ENCODE results near the gene SP100.
"Not testable (repeated sequence)": the region's sequence is repeated elsewhere in the genome, so short reads cannot be mapped to it uniquely, and the experiment has no call there.

SP100 gene

DNA sequence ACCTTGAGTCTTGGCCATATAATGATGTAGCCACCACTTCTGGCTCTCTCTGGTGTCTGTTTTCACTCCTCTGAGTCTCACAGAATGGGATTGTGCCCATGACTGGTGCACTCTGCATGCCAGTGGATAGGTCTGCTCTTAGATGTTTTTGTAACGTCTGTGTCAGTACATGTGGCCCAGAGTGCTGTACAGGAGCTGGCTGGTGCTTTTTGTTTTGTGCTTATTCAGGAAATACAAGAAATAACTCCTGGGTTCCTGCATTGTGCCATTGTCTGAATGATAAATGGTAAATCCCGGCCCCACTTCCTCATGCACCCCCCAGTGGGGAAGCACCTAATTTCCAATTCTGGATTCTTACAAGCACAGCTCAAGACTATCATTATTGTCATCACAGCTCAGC is 6.7 kb upstream of the SP100 start:
- H3K9ac ChIP-seq (ENCODE audit: low read depth, low read length); H3K9me3 ChIP-seq (ENCODE audit: control insufficient read depth, insufficient read depth, low read length); H3K4me3 ChIP-seq (ENCODE audit: low read depth, low read length); H3K4me1 ChIP-seq (ENCODE audit: control insufficient read depth, insufficient read depth, low read length); H3K36me3 ChIP-seq (ENCODE audit: control insufficient read depth, insufficient read depth, low read length): not testable (repeated sequence)
- H3K27me3 ChIP-seq (ENCODE audit: control insufficient read depth, insufficient read depth, low read length): peaks cover 36% of the 10 kb centered on the region

DNA sequence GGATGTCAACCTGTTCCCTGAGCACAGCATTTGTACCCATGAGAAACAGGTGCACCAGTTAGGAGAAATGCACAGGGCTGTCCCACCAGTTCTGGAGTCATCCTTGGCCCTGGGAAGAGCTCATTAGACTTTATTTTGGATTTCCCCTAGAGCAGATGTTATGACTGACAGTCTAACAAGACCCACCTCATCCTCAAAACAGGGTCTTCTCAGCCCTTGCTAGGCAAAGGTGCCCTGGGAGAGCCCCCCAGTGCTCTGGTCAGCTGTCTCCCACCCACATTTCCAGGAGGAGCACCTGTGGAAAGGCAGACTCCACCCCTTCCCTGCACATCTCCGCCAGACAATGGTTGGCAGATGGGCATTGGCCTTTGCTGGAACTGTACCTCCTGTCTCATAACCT is 5.7 kb upstream of the SP100 start:
- Histone ChIP-seq H3K27me3 (ENCODE audit: control insufficient read depth, insufficient read depth, low read length) (peaks cover 36% of the 10 kb centered on the region), H3K9me3 (ENCODE audit: control insufficient read depth, insufficient read depth, low read length) (no peaks in the 10 kb centered on the region), H3K9ac (ENCODE audit: low read depth, low read length) (no peak overlapping the region), H3K4me3 (ENCODE audit: low read depth, low read length) (no peak overlapping the region), H3K36me3 (ENCODE audit: control insufficient read depth, insufficient read depth, low read length) (no peaks in the 10 kb centered on the region), H3K4me1 (ENCODE audit: control insufficient read depth, insufficient read depth, low read length) (no peaks in the 10 kb centered on the region)

DNA sequence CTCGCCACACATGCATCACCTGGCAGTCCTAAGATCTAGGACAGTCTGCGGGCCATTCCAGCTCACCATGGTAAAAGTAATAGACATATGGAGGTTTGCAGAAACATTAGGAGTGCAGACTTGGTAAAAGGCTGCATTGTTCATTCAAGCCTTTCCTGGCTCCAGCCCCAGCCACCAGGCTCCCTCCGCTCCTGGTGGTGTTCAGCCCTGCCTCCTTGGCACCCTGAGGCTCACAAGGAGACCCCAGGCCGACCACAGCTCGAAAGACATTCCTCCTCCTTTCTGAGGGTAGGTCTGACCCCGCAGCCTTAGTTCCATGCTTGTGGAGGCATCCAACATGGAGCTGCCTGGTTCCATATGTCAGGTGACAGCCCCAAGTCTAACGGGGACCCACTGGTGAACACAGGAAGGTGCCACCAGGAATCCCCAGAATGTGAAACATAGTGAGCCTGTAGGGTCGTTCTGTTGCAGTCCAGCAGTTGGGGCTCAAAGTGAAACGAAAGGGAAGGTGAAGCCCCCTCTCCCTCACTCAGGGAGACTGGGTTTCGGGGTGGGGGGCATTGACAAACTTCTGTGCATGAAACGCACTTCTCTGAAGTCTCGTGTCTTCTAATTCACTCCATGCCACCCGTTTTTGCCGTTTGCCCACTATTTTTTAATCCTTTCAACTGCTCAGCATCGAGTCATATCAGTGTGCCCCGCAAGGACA is 5.0 kb upstream of the SP100 start:
- Histone ChIP-seq H3K4me1 (ENCODE audit: control insufficient read depth, insufficient read depth, low read length) (no peaks in the 10 kb centered on the region), H3K9ac (ENCODE audit: low read depth, low read length) (no peak overlapping the region)

DNA sequence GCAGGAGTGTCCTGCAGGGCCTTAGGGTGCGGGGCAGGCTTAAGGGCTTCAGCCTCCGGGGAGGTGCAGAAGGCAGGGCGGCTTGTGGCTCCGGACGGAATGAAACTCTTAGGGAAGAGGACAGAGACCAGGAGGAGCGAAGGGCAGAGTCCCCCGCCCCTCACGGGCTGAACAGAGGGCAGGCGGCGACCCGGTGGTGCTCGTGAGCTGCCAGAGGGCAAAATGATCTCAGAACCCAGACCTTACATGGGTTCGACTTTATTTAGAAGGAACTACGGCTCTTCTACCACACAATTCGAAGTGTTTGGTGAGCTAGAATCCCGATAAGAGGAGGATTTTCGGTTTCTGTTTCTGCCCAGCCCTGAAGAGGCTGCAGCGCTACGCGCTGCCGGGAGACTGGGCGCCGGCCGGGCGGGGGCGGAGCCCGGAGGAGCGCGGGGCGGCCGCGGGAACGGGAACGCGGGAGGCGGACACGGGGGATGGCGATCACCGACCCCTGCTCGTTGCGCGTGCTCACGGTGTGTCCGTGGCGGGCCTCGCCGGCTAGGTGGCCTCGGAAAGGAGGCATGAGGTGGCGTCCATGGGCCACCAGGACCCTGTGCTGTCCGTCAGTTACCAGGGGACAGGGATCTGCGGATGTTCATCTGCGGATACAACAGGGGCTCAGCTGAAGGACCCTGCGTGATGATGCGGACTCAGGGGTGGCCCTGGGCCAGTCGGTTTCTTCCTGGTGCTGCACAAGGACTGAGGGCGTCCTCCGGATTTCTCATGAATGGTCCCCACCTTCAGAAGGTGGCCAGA is 4.2 kb upstream of the SP100 start:
- Histone ChIP-seq H3K4me3 (ENCODE audit: low read depth, low read length) (peak overlapping the region; percentile 77), H3K36me3 (ENCODE audit: control insufficient read depth, insufficient read depth, low read length) (no peaks in the 10 kb centered on the region), H3K27me3 (ENCODE audit: control insufficient read depth, insufficient read depth, low read length) (peaks cover 36% of the 10 kb centered on the region), H3K9me3 (ENCODE audit: control insufficient read depth, insufficient read depth, low read length) (no peaks in the 10 kb centered on the region), H3K4me1 (ENCODE audit: control insufficient read depth, insufficient read depth, low read length) (no peaks in the 10 kb centered on the region), H3K9ac (ENCODE audit: low read depth, low read length) (peak overlapping the region; percentile 65)

More for the DNA sequence above, 5.0 kb upstream of the SP100 start:
- Histone ChIP-seq H3K27me3 (ENCODE audit: control insufficient read depth, insufficient read depth, low read length) (peaks cover 36% of the 10 kb centered on the region), H3K9me3 (ENCODE audit: control insufficient read depth, insufficient read depth, low read length) (no peaks in the 10 kb centered on the region), H3K4me3 (ENCODE audit: low read depth, low read length) (peak overlapping the region; percentile 77), H3K36me3 (ENCODE audit: control insufficient read depth, insufficient read depth, low read length) (no peaks in the 10 kb centered on the region)

DNA sequence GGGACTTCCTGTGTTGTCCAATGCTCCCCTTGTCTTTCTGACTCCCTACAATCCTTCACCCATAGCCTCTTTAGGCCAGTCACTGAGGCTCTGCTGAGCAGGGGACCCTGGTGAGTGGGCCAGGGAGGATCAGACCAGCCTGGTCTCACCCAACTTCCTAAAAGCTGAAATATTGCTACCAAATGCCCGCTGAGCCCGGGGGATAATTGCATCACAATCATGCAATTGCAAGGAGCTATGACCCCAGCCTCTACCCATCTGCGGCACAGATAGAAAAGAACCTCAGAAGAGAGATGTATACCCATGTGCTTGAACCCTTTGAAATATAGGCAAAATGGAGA is 3.7 kb upstream of the SP100 start:
- H3K27me3 ChIP-seq (ENCODE audit: control insufficient read depth, insufficient read depth, low read length): peaks cover 36% of the 10 kb centered on the region
- H3K9me3 ChIP-seq (ENCODE audit: control insufficient read depth, insufficient read depth, low read length): no peaks in the 10 kb centered on the region
- H3K4me3 ChIP-seq (ENCODE audit: low read depth, low read length): peak overlapping the region; percentile 77
- H3K4me1 ChIP-seq (ENCODE audit: control insufficient read depth, insufficient read depth, low read length): no peaks in the 10 kb centered on the region
- H3K9ac ChIP-seq (ENCODE audit: low read depth, low read length): no peak overlapping the region
- no peaks in the 10 kb centered on the region for H3K36me3 ChIP-seq (ENCODE audit: control insufficient read depth, insufficient read depth, low read length)

DNA sequence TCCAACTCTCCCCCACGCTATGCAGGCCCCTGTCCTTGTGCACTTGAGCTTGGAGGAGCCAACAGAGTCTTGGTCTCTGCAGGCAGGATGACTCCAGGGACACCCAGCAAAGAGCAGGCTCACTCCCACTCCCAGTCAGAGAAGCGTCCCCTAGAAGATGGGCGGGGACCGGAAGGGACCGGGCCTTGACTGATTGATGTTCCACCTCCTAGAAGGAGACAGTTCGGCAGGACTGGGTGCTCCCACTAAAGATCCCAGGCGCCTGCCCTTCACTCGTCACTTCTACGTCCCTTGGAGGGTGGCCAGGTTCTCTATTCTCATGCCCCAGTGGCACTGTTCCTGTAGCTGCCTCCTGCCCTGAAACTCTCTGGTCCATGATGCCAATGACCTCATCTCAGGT is 3.2 kb upstream of the SP100 start:
- H3K9me3 ChIP-seq (ENCODE audit: control insufficient read depth, insufficient read depth, low read length): no peaks in the 10 kb centered on the region
- no peaks in the 10 kb centered on the region for H3K36me3 ChIP-seq (ENCODE audit: control insufficient read depth, insufficient read depth, low read length)
- H3K4me3 ChIP-seq (ENCODE audit: low read depth, low read length): no peak overlapping the region
- H3K9ac ChIP-seq (ENCODE audit: low read depth, low read length): no peak overlapping the region
- peaks cover 36% of the 10 kb centered on the region for H3K27me3 ChIP-seq (ENCODE audit: control insufficient read depth, insufficient read depth, low read length)
- H3K4me1 ChIP-seq (ENCODE audit: control insufficient read depth, insufficient read depth, low read length): no peaks in the 10 kb centered on the region

DNA sequence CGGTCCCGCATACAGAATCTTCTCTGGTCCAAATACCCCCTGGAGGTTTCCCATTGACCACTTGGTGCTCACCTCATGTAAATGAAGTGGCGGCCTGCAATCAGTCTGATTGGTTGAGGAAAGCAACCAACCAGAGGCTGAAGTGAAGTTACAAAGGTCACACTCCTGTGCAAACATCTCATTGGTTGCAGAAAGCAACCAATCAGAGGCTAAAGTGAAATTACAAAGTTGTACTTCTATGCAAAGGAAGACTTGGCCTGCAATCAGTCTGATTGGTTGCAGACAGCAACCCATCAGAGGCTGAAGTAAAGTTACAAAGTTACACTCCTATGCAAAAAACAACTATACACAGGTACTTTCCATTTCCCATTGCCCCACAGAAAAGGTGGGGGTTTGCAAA is 2.5 kb upstream of the SP100 start:
- Histone ChIP-seq H3K4me3 (ENCODE audit: low read depth, low read length) (no peak overlapping the region), H3K36me3 (ENCODE audit: control insufficient read depth, insufficient read depth, low read length) (no peaks in the 10 kb centered on the region), H3K27me3 (ENCODE audit: control insufficient read depth, insufficient read depth, low read length) (peaks cover 36% of the 10 kb centered on the region), H3K9me3 (ENCODE audit: control insufficient read depth, insufficient read depth, low read length) (no peaks in the 10 kb centered on the region), H3K9ac (ENCODE audit: low read depth, low read length) (no peak overlapping the region), H3K4me1 (ENCODE audit: control insufficient read depth, insufficient read depth, low read length) (no peaks in the 10 kb centered on the region)

DNA sequence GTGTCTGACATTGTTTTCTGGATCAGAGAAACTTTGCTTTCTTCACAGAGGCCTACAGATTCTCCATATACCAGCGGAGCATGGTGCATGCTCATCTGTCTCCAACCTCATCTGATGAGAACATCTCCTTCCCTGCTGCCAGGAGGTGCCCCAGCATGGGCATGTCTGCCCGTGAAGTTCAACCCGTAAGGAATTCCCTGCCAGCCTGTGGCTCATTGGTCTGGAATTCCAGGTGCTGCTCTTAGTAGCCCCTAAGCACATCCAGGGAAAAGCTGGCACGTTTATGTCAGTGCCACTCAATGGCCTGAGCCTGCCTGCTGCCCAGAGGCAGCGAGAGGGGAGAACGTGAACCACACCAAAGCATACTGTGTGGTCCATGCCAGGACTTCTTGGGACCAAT is 1.7 kb upstream of the SP100 start:
- Histone ChIP-seq H3K4me1 (ENCODE audit: control insufficient read depth, insufficient read depth, low read length) (no peaks in the 10 kb centered on the region), H3K36me3 (ENCODE audit: control insufficient read depth, insufficient read depth, low read length) (no peaks in the 10 kb centered on the region), H3K9me3 (ENCODE audit: control insufficient read depth, insufficient read depth, low read length) (no peaks in the 10 kb centered on the region), H3K27me3 (ENCODE audit: control insufficient read depth, insufficient read depth, low read length) (peaks cover 36% of the 10 kb centered on the region), H3K9ac (ENCODE audit: low read depth, low read length) (no peak overlapping the region), H3K4me3 (ENCODE audit: low read depth, low read length) (no peak overlapping the region)

DNA sequence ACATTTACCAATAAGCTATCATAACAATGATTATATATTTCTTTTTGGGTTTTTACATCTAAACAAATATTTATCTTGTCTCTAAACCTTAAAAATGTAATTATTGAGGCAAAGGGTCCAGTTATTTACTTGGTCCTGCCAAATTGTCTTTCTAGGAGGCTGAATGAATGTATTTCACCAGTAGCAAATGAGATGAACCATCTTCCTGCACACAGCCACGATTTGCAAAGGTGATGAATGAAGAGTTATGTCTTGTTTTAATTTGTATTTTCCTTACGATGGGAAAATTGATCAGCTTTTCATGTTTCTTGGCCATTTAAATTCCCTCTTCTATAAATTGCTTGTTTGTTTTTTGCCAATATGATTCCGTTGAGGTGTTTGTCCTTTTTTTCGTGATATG is 1.4 kb downstream of the SP100 start:
- H3K4me1 ChIP-seq (ENCODE audit: control insufficient read depth, insufficient read depth, low read length): no peaks in the 10 kb centered on the region
- H3K9me3 ChIP-seq (ENCODE audit: control insufficient read depth, insufficient read depth, low read length): no peaks in the 10 kb centered on the region
- peaks cover 7% of the 10 kb centered on the region for H3K27me3 ChIP-seq (ENCODE audit: control insufficient read depth, insufficient read depth, low read length)
- H3K4me3 ChIP-seq (ENCODE audit: low read depth, low read length): no peak overlapping the region
- H3K36me3 ChIP-seq (ENCODE audit: control insufficient read depth, insufficient read depth, low read length): no peaks in the 10 kb centered on the region
- no peak overlapping the region for H3K9ac ChIP-seq (ENCODE audit: low read depth, low read length)

DNA sequence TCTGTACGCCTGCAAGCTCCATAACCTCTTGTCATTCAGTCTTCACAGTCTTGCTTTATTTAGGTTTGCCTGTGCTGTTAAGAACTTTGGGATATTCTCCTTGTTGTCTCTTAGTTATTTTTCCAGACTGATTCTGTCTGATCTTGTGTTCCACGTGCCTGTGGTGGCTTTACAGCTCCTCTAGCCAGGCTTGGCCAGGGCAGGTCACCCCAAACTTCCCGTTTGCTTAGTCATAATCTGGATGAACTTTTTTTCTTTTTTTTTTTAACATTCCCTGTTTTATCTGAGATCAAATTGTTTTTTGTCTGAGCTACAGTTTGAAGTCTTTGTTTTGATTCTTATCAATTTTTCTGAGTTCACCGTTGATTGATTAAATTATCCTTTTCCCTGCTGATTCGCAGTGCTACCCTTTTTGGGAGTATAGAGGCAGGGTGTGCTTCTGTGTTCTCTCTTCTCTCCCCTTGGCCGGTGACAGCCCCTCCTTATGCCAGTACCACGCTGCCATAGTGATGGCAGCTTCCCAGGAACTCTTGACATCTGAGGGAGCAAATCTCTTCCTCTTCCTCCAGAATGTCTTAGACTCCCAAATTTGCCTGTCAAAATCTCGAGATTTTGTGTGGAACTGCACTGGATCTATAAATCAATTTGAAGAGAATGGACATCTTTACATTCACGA is 2.5 kb downstream of the SP100 start:
- no peak overlapping the region for H3K4me3 ChIP-seq (ENCODE audit: low read depth, low read length)
- H3K9ac ChIP-seq (ENCODE audit: low read depth, low read length): no peak overlapping the region
- no peaks in the 10 kb centered on the region for H3K36me3 ChIP-seq (ENCODE audit: control insufficient read depth, insufficient read depth, low read length)
- no peaks in the 10 kb centered on the region for H3K4me1 ChIP-seq (ENCODE audit: control insufficient read depth, insufficient read depth, low read length)
- no peaks in the 10 kb centered on the region for H3K27me3 ChIP-seq (ENCODE audit: control insufficient read depth, insufficient read depth, low read length)
- H3K9me3 ChIP-seq (ENCODE audit: control insufficient read depth, insufficient read depth, low read length): no peaks in the 10 kb centered on the region

DNA sequence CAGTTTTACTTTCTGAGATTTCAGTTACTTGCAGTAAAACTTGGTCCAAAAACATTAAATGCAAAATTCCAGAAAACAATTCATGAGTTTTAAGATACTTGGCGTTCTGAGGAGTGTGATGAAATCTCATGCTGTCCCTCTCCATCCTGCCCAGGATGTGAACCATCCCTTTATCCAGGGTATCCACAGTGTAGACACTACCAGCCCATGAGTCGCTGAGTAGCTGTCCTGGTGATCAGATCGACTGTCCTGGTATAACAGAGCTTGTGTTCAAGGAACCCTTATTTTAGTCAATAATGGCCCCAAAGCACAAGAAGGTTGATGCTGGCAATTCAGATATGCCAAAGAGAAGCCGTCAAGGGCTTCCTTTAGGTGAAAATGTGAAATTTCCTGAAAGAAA is 3.2 kb downstream of the SP100 start:
- no peaks in the 10 kb centered on the region for H3K27me3 ChIP-seq (ENCODE audit: control insufficient read depth, insufficient read depth, low read length)
- peaks cover 5% of the 10 kb centered on the region for H3K4me1 ChIP-seq (ENCODE audit: control insufficient read depth, insufficient read depth, low read length)
- H3K36me3 ChIP-seq (ENCODE audit: control insufficient read depth, insufficient read depth, low read length): no peaks in the 10 kb centered on the region
- no peaks in the 10 kb centered on the region for H3K9me3 ChIP-seq (ENCODE audit: control insufficient read depth, insufficient read depth, low read length)
- no peak overlapping the region for H3K4me3 ChIP-seq (ENCODE audit: low read depth, low read length)
- no peak overlapping the region for H3K9ac ChIP-seq (ENCODE audit: low read depth, low read length)

DNA sequence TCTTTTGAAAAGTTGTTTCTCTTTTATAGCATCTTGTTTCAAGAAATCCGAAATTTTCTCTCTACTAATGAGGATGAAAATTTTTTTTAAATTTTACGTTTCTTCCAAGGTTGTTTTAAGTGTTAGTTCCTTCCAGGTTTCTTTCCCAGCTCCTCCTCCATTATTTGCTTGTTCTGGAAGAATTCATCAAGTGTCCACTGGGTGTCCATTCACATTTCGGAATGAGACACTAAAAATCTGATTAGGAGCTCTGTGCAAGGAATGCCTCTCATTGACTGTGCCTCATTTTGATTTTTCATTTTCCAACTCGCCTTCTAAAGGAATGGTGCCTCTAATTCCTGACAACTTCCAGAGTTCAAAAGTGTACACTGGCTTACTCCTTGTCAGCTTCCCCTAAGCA is 6.1 kb downstream of the SP100 start:
- no peak overlapping the region for H3K4me3 ChIP-seq (ENCODE audit: low read depth, low read length)
- H3K4me1 ChIP-seq (ENCODE audit: control insufficient read depth, insufficient read depth, low read length): peaks cover 5% of the 10 kb centered on the region

More for the DNA sequence above, 6.1 kb downstream of the SP100 start:
- Histone ChIP-seq H3K9me3 (ENCODE audit: control insufficient read depth, insufficient read depth, low read length) (no peaks in the 10 kb centered on the region), H3K36me3 (ENCODE audit: control insufficient read depth, insufficient read depth, low read length) (no peaks in the 10 kb centered on the region), H3K9ac (ENCODE audit: low read depth, low read length) (no peak overlapping the region), H3K27me3 (ENCODE audit: control insufficient read depth, insufficient read depth, low read length) (no peaks in the 10 kb centered on the region)

All from iPS-15b (cell line).